UCSD-AML1 (cell line): ENCODE measurements around the gene LRRC47.
A peak's percentile ranks its signal among the peaks of the same experiment; 100 is the strongest.

Experiments used
- DNase-seq: peaks from one replicate; lab custom pipeline; 2025; ENCODE audit not compliant: unreplicated experiment; lab: John Stamatoyannopoulos, UW

The LRRC47 gene

DNA sequence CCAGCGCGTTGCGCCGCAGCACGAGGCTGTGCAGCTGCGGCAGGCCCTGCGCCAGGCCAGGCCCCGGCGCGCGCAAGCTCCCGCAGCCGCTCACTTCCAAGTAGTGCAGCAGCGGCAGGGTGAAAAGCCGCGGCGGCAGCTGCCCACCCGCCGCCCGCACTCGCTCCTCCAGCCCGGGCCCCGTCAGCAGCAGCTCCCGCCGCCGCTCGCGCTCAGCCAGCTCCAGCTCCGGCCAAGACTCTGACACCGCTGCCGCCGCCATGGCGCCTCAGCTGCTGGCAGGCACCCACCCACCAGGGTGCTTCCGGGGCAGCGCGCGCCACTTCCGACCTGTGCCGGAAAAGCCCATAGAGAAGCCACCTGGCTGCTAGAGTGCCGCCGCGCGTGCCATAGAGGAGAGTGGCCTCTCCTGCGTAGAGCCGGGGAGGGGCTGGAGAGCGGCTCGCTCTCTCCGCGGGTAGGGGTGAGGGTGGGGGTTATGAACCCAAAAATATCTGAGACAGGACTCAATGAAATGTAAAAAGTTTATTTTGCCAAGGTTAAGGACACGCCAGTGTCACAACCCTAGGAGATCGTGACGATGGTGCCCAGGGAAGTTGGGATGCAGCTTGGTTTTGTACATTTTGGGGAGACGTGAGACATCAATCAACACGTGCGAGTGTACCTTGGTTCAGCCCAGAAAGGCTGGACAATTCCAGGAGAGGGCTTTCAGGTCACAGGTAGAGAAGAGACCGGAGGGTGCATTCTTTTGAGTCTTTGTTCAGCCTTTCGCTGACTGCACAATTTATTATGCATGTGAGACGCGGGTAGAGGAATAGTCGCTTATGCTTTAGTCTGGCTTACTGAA is at the start of gene LRRC47:
Gene LRRC47, minus strand, starts transcription at position 284 of the 847 bp plus-strand sequence. Its CDS starts 22 bp downstream, at position 262.
- peak; percentile 92 for DNase-seq

DNA sequence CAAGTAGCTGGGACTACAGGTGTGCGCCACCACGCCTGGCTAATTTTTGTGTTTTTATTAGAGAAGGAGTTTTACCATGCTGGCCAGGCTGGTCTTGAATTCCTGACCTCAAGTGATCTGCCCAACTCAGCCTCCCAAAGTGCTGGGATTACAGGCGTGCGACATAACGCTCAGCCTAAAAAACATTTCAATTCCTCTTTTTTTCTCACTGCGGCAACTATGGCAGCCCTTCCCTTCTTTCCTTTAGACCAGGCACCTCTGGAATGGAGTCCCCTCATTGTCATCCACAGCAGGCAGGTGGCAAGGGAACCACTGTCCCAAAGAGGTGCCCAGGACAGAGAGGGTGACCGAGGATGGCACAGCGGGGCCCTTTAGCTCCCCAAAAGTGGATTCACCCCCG is 46.6 kb upstream of the LRRC47 start:
- DNase-seq, result no peak

GRCh38 chr1:3841491-3841890 is 45.2 kb upstream of the LRRC47 start:
- no peak for DNase-seq

DNA sequence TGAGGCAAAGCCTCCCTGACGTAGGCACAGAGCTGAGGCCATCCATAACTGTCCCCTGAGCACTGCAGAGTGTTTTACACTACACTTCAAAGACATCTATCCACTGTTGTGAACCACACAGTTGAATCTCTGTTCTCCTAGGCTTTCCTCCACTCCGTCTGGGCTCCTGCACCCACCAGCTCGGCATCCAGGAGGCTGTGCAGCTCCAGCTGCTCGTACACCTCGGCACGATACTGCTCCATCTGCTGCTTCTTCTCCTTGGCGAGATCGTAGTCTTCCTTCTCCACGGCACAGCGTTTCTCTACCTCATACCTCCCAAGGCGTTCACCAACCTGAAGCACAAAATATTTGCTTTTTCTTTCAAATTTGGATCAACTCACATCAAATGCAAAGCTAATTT is 42.5 kb upstream of the LRRC47 start:
- DNase-seq, result no peak

GRCh38 chr1:3837685-3838084 is 41.4 kb upstream of the LRRC47 start:
- DNase-seq, result no peak

DNA sequence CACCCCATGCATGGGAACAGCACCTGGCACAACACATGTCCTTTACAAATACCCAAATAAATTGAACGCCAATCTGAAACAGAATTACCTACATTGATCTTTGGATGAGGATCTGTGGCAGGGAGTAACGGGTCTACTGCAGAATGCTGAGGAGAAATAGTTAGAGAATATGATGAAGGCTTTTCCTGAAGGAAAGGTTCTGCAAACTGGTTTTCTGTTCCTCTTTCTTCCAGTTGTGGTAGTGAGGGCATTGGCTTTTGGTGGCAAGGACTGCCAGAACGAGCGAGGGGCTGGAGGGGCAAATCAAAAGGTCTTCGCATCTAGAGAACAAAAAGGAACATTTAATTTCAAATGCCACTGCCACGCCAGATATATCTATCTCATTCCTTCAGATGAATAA is 40.9 kb upstream of the LRRC47 start:
- no peak for DNase-seq

DNA sequence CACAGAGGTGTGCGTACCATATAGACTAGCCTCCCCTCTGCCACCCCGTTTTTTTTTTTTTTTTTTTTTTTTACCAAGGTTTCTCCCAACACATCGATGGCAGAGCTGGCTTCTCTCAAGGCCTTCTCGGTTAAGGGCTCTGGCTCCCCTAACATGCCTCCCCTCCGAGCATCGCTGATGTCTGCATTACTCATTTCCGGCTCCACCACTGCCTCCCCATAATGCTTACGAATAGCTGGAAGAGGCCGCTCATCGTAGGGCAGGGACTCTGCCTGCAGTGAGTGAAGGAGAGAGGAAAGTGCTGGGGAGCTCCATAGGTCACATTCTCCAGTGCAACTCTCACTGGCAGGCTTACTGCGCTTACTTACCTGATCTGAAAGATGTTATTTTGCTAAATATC is 40.1 kb upstream of the LRRC47 start:
- DNase-seq, result no peak

DNA sequence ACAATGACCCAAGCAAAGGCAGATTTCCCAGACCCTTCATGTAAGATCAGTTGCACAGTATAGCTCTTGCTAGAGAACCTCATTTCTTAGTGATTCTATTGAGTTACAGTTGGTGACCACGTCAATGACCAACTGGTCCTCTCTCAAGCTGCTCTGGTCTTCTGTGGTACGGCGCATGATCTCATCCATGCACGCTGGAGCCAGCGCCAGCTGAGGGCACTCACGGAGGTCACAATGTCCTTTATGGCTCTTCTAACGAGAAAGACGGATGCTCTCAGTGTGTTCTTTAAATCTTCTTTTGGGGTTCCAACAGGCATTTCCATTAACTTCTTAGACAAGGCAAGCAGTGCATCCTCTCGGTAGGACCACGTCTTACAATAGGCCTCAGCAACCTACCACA is 38.4 kb upstream of the LRRC47 start:
- no peak for DNase-seq

DNA sequence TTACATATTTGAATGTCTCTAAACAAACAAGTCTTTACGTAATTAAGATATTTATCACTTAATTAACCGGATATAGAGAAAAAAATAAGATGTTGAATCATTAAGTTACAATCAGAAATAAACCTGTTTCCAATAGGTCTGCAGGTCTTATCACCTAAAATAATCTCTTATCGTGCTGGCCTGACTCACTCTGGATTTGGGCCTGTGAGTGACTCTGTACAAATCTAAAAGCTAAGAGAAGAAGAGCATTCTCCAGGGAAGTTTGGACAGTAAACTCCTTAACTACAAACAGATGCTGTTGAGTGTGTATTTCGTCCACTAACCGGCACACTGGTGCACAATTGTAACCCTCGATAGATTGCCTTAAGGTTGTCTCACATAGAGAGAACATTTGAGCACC is 35.4 kb upstream of the LRRC47 start:
- no peak for DNase-seq

DNA sequence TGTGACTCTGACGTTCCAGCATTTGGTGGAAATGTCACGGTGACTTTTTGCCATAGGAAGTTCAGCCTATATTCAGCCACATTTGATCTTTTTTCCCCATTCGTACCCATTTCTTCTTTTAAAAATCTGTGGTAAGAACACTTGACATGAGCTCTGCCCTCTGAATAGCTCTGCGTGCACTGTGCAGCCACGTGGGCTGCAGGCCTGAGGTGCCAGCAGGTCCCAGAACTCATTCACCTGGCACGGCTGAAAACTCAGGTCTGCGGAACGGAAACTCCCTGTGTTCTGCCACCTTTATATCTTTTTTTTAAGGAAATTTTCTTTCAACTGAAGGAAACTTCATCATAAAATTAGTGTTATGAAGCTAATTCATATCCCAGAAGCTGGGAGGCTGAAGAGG is 32.1 kb upstream of the LRRC47 start:
- DNase-seq, result no peak

- DNase-seq, result no peak
Observed at GRCh38 chr1:3827813-3828307, 31.6 kb upstream of the LRRC47 start.

DNA sequence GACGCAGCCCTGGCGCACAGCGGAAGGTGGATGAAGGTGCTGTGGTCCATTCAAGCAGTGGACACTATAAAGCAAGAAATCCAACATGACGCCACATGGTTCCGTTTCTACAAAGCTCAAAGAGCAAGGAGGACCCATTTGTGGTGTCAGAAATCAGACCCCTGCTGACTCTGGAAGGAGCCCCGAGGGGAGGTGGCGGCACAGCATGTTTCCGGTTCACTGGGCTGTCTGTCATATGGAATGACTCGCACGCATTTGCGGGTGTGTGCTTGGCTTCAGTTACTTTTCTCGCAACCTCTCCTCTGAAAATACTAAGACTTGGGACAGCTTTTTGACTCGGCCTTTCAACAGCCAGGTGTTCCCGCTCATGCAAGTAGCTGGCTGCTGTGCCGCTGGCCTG is 29.1 kb upstream of the LRRC47 start:
- DNase-seq, result no peak

GRCh38 chr1:3824650-3825049 is 28.4 kb upstream of the LRRC47 start:
- DNase-seq, result no peak

GRCh38 chr1:3822421-3822820 is 26.1 kb upstream of the LRRC47 start:
- no peak for DNase-seq

DNA sequence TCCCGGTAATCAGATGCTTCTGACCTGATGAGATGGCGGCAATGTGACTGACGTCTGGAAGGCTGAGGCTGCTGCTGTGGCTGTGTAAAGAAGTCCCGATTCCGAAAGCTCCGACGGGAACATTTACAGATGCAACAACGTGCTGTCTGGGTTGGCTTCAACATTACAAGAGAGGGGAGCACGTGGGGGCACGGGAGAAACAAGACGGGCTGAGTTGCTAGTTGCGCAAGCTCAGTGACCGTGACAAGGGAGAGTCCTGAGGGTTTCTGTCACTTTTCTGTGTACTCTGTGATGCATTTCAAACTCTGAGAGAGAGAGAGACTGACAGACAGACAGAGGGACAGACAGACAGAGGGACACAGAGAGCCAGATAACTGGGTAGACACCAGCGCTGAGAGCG is 25.6 kb upstream of the LRRC47 start:
- DNase-seq, result no peak

- no peak for DNase-seq
Observed at GRCh38 chr1:3821447-3821846, 25.1 kb upstream of the LRRC47 start.

- no peak for DNase-seq
Observed at GRCh38 chr1:3821004-3821403, 24.7 kb upstream of the LRRC47 start.

DNA sequence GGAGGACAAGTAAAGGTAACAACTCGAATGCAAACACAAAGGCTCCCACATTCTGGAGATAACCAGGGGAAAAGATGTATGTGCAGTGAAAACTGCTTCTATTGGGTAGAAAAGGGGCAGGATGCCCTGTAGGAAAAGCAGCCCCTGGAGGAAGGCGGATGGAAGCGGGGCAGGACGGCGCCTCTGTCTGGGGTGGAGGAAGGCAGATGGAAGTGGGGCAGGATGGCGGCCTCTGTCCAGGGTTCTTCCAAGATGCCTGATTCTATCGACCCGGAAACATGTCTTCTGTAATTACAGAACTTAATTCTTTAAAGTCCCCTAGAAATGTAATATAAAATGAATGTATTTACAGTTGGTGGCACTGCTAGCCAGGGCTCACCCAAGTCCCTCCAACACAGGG is 24.0 kb upstream of the LRRC47 start:
- no peak for DNase-seq

GRCh38 chr1:3819771-3820200 is 23.5 kb upstream of the LRRC47 start:
- no peak for DNase-seq

- DNase-seq, result no peak
Observed at GRCh38 chr1:3817821-3818597, 21.7 kb upstream of the LRRC47 start.

DNA sequence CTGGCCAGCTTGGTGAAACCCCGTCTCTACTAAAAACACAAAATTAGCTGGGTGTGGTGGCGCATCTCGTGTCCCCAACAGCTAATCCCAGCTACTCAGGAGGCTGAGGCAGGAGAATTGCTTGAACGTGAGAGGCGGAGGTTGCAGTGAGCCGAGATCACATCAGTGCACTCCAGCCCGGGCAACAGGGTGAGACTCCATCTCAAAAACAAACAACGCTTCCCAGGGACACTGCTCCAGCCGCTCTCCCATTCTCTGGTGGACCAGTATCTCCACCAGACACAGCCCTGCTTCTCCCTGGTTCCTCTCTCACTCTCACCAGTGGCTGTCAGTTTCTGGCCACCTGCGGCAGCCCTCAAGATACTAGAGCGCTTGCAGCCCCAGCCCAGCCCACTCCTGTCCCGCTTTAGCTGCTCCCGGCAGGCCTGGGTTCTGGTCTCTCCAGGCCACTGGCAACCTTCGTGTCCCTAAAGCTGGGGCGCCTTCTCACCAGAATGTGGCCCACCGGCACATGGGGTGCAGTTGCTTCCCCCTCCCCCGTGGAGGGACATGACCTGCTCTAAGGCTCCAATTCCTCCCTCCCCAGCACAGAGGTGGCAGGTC is 20.9 kb upstream of the LRRC47 start:
- no peak for DNase-seq
